Right lobe of liver (tissue), 6 donors: Measurements from ENCODE around the gene HDGFL3. TPM values are rescaled to one million over a fixed set of nuclear protein-coding genes. Genes with fewer than 3 reads are reported as not detected.
"Not testable (repeated sequence)": the region's sequence is repeated elsewhere in the genome, so short reads cannot be mapped to it uniquely, and the experiment has no call there.

Experiments used
- ATAC-seq, 4 donors: fragments of 200-7000 bp; cut with Tn5 transposase; one replicate each; pipeline ENCODE4 v1.9.1; 2020; ENCODE audit warnings: mild to moderate bottlenecking in 4 of 4, moderate library complexity in 4 of 4
- DNase-seq, 3 donors: peaks; one replicate each; pipeline ENCODE4 v3.0.0-alpha.2; 2020
- H3K27ac ChIP-seq, 3 donors: fragments of 200-600 bp; one replicate each; pipeline ENCODE4 v1.8.0; 2022
- H3K27me3 ChIP-seq, 2 donors: fragments of 200-600 bp; one replicate each; pipeline ENCODE4 v1.8.0; 2022
- H3K36me3 ChIP-seq, 4 donors: fragments of 200-600 bp; sonication (generic) in 1 of 4; one replicate each; pipeline versions ENCODE4 v1.5.1 to v1.8.0; 2017 to 2022; ENCODE audit warnings: control low read depth in 1 of 4
- H3K4me1 ChIP-seq, 4 donors: fragments of 200-600 bp; sonication (generic) in 1 of 4; one replicate each; pipeline versions ENCODE4 v1.5.1 to v1.8.0; 2017 to 2022; ENCODE audit warnings: control low read depth in 1 of 4
- H3K4me3 ChIP-seq, 3 donors: fragments of 200-600 bp; one replicate each; pipeline ENCODE4 v1.8.0; 2022
- H3K9me3 ChIP-seq, 4 donors: fragments of 200-600 bp; sonication (generic) in 1 of 4; one replicate each; pipeline versions ENCODE4 v1.5.1 to v1.8.0; 2017 to 2022; ENCODE audit warnings: control low read depth in 1 of 4
- CTCF ChIP-seq, 4 donors: fragments of 200-600 bp in 3 of 4; fragments of 450-650 bp in 1 of 4; IDR thresholded peaks; one replicate each; pipeline versions ENCODE4 v1.5.1 to v1.8.0; 2016 to 2022; ENCODE audit warnings: antibody characterized with exemption in 4 of 4, mild to moderate bottlenecking in 2 of 4
- POLR2A ChIP-seq: fragments of 450-650 bp; IDR thresholded peaks from one replicate; pipeline ENCODE4 v1.6.1; 2017; ENCODE audit warnings: antibody characterized with exemption, mild to moderate bottlenecking
- WGBS: methylation state at CpG from one replicate; pipeline ENCODE4 v1.1.6; 2018; ENCODE audit warnings: low coverage, low lambda C conversion rate; ENCODE audit not compliant: insufficient coverage; ENCODE audit errors: missing lambda C conversion rate; 5-methylcytosine and 5-hydroxymethylcytosine counted together
- intact Hi-C, 2 donors: fragments of 100-400 bp; cut with DNase I; formaldehyde crosslinking; loops; one replicate each; pipeline versions ENCODE4 v1.11.2 to v1.14.1; 2022
- total RNA-seq, 6 experiments: library from RNA; depleted of rRNA in 2 of 6; stranded (reverse); fragments of >200 nt in 2 of 6; fragmentation: NEBNext Ultra II Directional in 3 of 6; extraction: Animal tissue kit (Norgen Biotek cat#: 25700) in 3 of 6; gene quantifications; one replicate each; pipeline versions ENCODE4 v1.1.0 to v1.2.4, GENCODE V29; 2016 to 2023
- donor health status: DM: no; HTN: yes; CAD: no.
- donor health status: DM: no; HTN: no; CAD: no.
- donor health status: DM: no; HTN: no; CAD: no.
- donor health status: DM: no; HTN: yes; CAD: no.
- donor health status: DM: no; HTN: yes; CAD: no.

HDGFL3 gene
- total RNA-seq, 6 experiments from 2014 or later: 0.70 to 3.3 (median 1.7) TPM

- Histone ChIP-seq H3K27me3 (no peaks in the 10 kb centered on the region), H3K4me3 (no peak overlapping the region), H3K9me3 (no peaks in the 10 kb centered on the region), H3K36me3 (no peaks in the 10 kb centered on the region), H3K4me1 (no peaks in the 10 kb centered on the region), H3K27ac (no peak overlapping the region)
- ATAC-seq (no peak), DNase-seq (no peak)
- intact Hi-C loops: no loop called here
- TF ChIP-seq POLR2A (no peak), CTCF (IDR thresholded peaks at IDR 0.05) (no peak)
Observed at GRCh38 chr15:83098079-83098478, 109.5 kb downstream of the HDGFL3 start.

DNA sequence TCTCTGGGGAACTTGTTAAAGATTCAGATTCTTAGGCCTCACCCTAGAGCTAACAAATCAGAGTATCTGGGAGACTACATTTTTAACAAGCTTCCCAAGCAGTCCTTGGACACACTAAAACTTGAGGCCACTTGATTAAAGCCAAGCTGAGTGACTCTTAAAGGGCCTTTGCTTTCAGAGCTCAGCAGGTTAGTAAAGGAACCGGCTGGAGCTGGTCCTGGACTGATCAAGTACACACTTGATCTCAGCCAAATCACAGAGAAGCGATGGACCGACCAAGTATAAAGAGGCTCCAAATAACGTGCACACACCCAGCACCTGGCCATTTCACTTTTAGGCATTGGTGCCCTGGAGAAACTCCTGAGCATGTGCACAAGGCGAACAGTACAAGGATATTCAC is 113.0 kb downstream of the HDGFL3 start:
- no peak for ATAC-seq
- intact Hi-C loops: no loop called here
- Histone ChIP-seq H3K36me3 (no peaks in the 10 kb centered on the region), H3K9me3 (no peaks in the 10 kb centered on the region), H3K4me3 (no peak overlapping the region), H3K4me1 (no peaks in the 10 kb centered on the region), H3K27me3 (no peaks in the 10 kb centered on the region), H3K27ac (no peak overlapping the region)
- no peak for DNase-seq
- WGBS: 76% methylated on average over 5 of the region's 5 CpGs
- no peak for TF ChIP-seq POLR2A
- no peak for TF ChIP-seq CTCF (IDR thresholded peaks at IDR 0.05)

- peak; percentile 69 to 94 (median 91) for ATAC-seq
- Histone ChIP-seq H3K27me3 (no peaks in the 10 kb centered on the region), H3K27ac (peak overlapping the region in 1 of 3 donors; percentile 3), H3K4me1 (no peaks in the 10 kb centered on the region), H3K36me3 (no peaks in the 10 kb centered on the region), H3K4me3 (no peak overlapping the region), H3K9me3 (no peaks in the 10 kb centered on the region)
- intact Hi-C loops: no loop called here
- DNase-seq: peak in 1 of 3 donors; percentile 39
- WGBS: 78% methylated on average over 2 of the region's 4 CpGs
- TF ChIP-seq POLR2A (peak; percentile 36), CTCF (IDR thresholded peaks at IDR 0.05) (no peak)
Observed at GRCh38 chr15:83092309-83092976, 115.2 kb downstream of the HDGFL3 start.

GRCh38 chr15:83091965-83092308 is 115.7 kb downstream of the HDGFL3 start:
- H3K36me3 ChIP-seq, H3K9me3 ChIP-seq, H3K4me3 ChIP-seq, intact Hi-C loops, ATAC-seq, H3K27me3 ChIP-seq, DNase-seq, H3K4me1 ChIP-seq: not testable (repeated sequence)
- peak overlapping the region in 1 of 3 donors; percentile 3 for H3K27ac ChIP-seq
- WGBS: 50% methylated on average over 3 of the region's 3 CpGs

GRCh38 chr15:83090465-83090864 is 117.2 kb downstream of the HDGFL3 start:
- no peak overlapping the region for H3K27ac ChIP-seq
- H3K4me3 ChIP-seq: no peak overlapping the region
- H3K27me3 ChIP-seq: no peaks in the 10 kb centered on the region
- no peaks in the 10 kb centered on the region for H3K9me3 ChIP-seq
- DNase-seq: no peak
- no peaks in the 10 kb centered on the region for H3K36me3 ChIP-seq
- 49% methylated on average over 4 of the region's 4 CpGs for WGBS
- intact Hi-C loops: no loop called here
- no peak for ATAC-seq
- TF ChIP-seq POLR2A: no peak
- no peak for TF ChIP-seq CTCF (IDR thresholded peaks at IDR 0.05)
- H3K4me1 ChIP-seq: no peaks in the 10 kb centered on the region
